GM12878 (cell line): ENCODE measurements around the gene KISS1R. TPM values are rescaled to one million over a fixed set of nuclear protein-coding genes. Genes with fewer than 3 reads are reported as not detected.

Source experiments
- BACH1 ChIP-seq: fragments of 450-650 bp; IDR thresholded peaks from 2 replicates; pipeline ENCODE4 v1.6.1; 2017; ENCODE audit warnings: mild to moderate bottlenecking, borderline replicate concordance
- CBFB ChIP-seq: IDR thresholded peaks from 2 replicates; pipeline ENCODE4 v1.6.1; 2016; ENCODE audit warnings: antibody characterized with exemption, low read depth
- IRF4 ChIP-seq: IDR thresholded peaks from 2 replicates; pipeline ENCODE4 v1.6.1; 2011; ENCODE audit warnings: low read depth, low read length
- PAX8 ChIP-seq: fragments of 450-650 bp; IDR thresholded peaks from 2 replicates; pipeline ENCODE4 v1.6.1; 2017; ENCODE audit warnings: mild to moderate bottlenecking, moderate library complexity
- POLR2AphosphoS5 ChIP-seq: IDR thresholded peaks from 2 replicates; pipeline ENCODE4 v1.6.1; 2011; ENCODE audit warnings: mild to moderate bottlenecking, low read length, inconsistent platforms
- RBBP5 ChIP-seq: fragments of 200-600 bp; sonication (generic); conservative IDR thresholded peaks from 2 replicates; pipeline ENCODE4 v1.6.1; 2016
- SMAD1 ChIP-seq: fragments of 450-650 bp; IDR thresholded peaks from 2 replicates; pipeline ENCODE4 v1.6.1; 2018; ENCODE audit warnings: mild to moderate bottlenecking, low read depth; ENCODE audit not compliant: partially characterized antibody
- STAT3 ChIP-seq: IDR thresholded peaks from 2 replicates; pipeline ENCODE4 v1.6.1; 2011; ENCODE audit warnings: low read depth, low read length, improper control_type of control experiment
- TCF12 ChIP-seq: IDR thresholded peaks from 2 replicates; pipeline ENCODE4 v1.6.1; 2011; ENCODE audit warnings: low read depth, mild to moderate bottlenecking, low read length
- ZNF207 ChIP-seq: fragments of 450-650 bp; IDR thresholded peaks from 2 replicates; pipeline ENCODE4 v1.6.1; 2014; ENCODE audit warnings: antibody characterized with exemption, mild to moderate bottlenecking, borderline replicate concordance
- ZNF217 ChIP-seq: fragments of 450-650 bp; IDR thresholded peaks from 2 replicates; pipeline ENCODE4 v1.6.1; 2017; ENCODE audit warnings: antibody characterized with exemption, mild to moderate bottlenecking
- ZNF24 ChIP-seq: fragments of 450-650 bp; IDR thresholded peaks from 2 replicates; pipeline ENCODE4 v1.6.1; 2017; ENCODE audit warnings: antibody characterized with exemption, mild to moderate bottlenecking
- ZZZ3 ChIP-seq: IDR thresholded peaks from 2 replicates; pipeline ENCODE4 v1.6.1; 2011; ENCODE audit warnings: low read depth; ENCODE audit not compliant: control insufficient read depth, insufficient read length
- polyA plus RNA-seq, 11 experiments: library from polyadenylated mRNA; depleted of rRNA in 4 of 11; unstranded in 6 of 11; stranded (reverse) in 5 of 11; fragments of >200 nt; fragmentation: Nextera tagmentation in 4 of 11; fragmentation: Illumina TruSeq in 1 of 11; extraction: Ambion mirVana in 4 of 11; extraction: Trizol in 1 of 11; gene quantifications; 1 replicate in 1 of 11; 2 replicates in 10 of 11; pipeline versions ENCODE4 v1.2.1 to v1.2.3, GENCODE V29; 2011 to 2016; ENCODE audit warnings: inconsistent platforms in 2 of 11, missing spikeins in 2 of 11, low read depth in 1 of 11
- total RNA-seq, 4 experiments: library from RNA; depleted of rRNA in 3 of 4; stranded (reverse); fragments of >200 nt in 3 of 4; fragmentation: Illumina TruSeq in 1 of 4; extraction: Trizol in 1 of 4; gene quantifications; 2 replicates each; pipeline versions ENCODE4 v1.2.1 to v1.2.3, GENCODE V29; 2013 to 2021
- TF ChIP-seq, protein P1 (sequence below): fragments of 450-650 bp; conservative IDR thresholded peaks from 2 replicates; pipeline ENCODE4 v1.6.1; 2017; ENCODE audit warnings: mild to moderate bottlenecking, moderate library complexity
- TF ChIP-seq, protein P2 (sequence below): fragments of 450-650 bp; IDR thresholded peaks from 2 replicates; pipeline ENCODE4 v1.6.1; 2014; ENCODE audit warnings: mild to moderate bottlenecking
- TF ChIP-seq, protein P3 (sequence below): IDR thresholded peaks from 2 replicates; pipeline ENCODE4 v1.6.1; 2011; ENCODE audit warnings: mild to moderate bottlenecking, low read depth, low read length, moderate library complexity; ENCODE audit not compliant: insufficient replicate concordance
- TF ChIP-seq, protein P4 (sequence below): fragments of 450-650 bp; IDR thresholded peaks from 2 replicates; pipeline ENCODE4 v1.6.1; 2017; ENCODE audit warnings: mild to moderate bottlenecking
- TF ChIP-seq, protein P5 (sequence below): fragments of 150-350 bp; IDR thresholded peaks from 2 replicates; pipeline ENCODE4 v1.6.1; 2014; ENCODE audit warnings: mild to moderate bottlenecking, low read depth, low read length
- TF ChIP-seq, protein P6 (sequence below): fragments of 450-650 bp; IDR thresholded peaks from 2 replicates; pipeline ENCODE4 v1.6.1; 2017; ENCODE audit warnings: low read depth, mild to moderate bottlenecking, moderate library complexity

KISS1R gene
- total and polyA plus RNA-seq, 10 of the 15 experiments (the other 5 are each of a cell fraction or from before 2014, with no cell fraction given), result 0.13 to 2.7 (median 1.4) TPM; not detected in 3

DNA sequence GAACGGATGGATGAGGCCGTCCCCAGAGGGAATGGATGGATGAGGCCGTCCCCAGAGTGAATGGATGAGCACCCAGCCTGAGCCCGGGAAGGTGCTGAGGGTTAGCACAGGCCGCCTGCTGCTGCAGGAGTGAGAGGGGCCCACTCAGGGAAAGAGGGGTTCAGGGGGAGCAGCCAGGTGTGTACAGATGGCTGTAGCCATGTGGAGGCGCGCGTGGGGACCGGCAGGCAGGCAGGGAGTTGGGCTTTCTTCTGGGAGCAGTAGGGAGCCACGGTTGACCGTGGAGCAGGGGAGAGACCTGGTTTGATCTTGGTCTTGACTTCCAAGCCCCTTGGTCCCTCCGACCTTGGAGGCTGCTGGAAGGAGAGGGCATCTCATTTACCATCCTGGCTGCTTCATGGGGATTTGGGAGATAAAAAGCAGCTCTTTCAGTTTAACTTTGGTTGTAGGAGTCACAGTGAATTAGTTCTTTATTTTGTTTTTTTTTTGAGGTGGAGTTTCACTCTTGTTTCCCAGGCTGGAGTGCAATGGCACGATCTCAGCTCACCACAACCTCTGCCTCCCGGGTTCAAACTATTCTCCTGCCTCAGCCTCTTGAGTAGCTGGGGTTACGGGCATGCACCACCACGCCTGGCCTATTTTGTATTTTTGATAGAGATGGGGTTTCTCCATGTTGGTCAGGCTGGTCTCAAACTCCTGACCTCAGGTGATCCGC is 33.4 kb downstream of the KISS1R start (continued):
- TF ChIP-seq, protein P1, sequence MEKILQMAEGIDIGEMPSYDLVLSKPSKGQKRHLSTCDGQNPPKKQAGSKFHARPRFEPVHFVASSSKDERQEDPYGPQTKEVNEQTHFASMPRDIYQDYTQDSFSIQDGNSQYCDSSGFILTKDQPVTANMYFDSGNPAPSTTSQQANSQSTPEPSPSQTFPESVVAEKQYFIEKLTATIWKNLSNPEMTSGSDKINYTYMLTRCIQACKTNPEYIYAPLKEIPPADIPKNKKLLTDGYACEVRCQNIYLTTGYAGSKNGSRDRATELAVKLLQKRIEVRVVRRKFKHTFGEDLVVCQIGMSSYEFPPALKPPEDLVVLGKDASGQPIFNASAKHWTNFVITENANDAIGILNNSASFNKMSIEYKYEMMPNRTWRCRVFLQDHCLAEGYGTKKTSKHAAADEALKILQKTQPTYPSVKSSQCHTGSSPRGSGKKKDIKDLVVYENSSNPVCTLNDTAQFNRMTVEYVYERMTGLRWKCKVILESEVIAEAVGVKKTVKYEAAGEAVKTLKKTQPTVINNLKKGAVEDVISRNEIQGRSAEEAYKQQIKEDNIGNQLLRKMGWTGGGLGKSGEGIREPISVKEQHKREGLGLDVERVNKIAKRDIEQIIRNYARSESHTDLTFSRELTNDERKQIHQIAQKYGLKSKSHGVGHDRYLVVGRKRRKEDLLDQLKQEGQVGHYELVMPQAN, result no peak
- TF ChIP-seq BACH1 (peak; percentile 44; the same call in 1 of the 2 replicates), STAT3 (no peak), POLR2AphosphoS5 (0 out of 2 replicates have a peak, but pooled peaks have one; percentile 31), ZNF24 (0 out of 2 replicates have a peak, but pooled peaks have one; percentile 4), SMAD1 (no peak), RBBP5 (no peak), TCF12 (no peak), IRF4 (no peak), CBFB (no peak), ZNF217 (no peak), PAX8 (no peak), ZNF207 (no peak), ZZZ3 (no peak)
- TF ChIP-seq, protein P2, sequence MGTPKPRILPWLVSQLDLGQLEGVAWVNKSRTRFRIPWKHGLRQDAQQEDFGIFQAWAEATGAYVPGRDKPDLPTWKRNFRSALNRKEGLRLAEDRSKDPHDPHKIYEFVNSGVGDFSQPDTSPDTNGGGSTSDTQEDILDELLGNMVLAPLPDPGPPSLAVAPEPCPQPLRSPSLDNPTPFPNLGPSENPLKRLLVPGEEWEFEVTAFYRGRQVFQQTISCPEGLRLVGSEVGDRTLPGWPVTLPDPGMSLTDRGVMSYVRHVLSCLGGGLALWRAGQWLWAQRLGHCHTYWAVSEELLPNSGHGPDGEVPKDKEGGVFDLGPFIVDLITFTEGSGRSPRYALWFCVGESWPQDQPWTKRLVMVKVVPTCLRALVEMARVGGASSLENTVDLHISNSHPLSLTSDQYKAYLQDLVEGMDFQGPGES, result no peak
- TF ChIP-seq, protein P3, sequence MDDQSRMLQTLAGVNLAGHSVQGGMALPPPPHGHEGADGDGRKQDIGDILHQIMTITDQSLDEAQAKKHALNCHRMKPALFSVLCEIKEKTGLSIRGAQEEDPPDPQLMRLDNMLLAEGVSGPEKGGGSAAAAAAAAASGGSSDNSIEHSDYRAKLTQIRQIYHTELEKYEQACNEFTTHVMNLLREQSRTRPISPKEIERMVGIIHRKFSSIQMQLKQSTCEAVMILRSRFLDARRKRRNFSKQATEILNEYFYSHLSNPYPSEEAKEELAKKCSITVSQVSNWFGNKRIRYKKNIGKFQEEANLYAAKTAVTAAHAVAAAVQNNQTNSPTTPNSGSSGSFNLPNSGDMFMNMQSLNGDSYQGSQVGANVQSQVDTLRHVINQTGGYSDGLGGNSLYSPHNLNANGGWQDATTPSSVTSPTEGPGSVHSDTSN, result no peak
- TF ChIP-seq, protein P4, sequence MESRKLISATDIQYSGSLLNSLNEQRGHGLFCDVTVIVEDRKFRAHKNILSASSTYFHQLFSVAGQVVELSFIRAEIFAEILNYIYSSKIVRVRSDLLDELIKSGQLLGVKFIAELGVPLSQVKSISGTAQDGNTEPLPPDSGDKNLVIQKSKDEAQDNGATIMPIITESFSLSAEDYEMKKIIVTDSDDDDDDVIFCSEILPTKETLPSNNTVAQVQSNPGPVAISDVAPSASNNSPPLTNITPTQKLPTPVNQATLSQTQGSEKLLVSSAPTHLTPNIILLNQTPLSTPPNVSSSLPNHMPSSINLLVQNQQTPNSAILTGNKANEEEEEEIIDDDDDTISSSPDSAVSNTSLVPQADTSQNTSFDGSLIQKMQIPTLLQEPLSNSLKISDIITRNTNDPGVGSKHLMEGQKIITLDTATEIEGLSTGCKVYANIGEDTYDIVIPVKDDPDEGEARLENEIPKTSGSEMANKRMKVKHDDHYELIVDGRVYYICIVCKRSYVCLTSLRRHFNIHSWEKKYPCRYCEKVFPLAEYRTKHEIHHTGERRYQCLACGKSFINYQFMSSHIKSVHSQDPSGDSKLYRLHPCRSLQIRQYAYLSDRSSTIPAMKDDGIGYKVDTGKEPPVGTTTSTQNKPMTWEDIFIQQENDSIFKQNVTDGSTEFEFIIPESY, result no peak
- TF ChIP-seq, protein P5, sequence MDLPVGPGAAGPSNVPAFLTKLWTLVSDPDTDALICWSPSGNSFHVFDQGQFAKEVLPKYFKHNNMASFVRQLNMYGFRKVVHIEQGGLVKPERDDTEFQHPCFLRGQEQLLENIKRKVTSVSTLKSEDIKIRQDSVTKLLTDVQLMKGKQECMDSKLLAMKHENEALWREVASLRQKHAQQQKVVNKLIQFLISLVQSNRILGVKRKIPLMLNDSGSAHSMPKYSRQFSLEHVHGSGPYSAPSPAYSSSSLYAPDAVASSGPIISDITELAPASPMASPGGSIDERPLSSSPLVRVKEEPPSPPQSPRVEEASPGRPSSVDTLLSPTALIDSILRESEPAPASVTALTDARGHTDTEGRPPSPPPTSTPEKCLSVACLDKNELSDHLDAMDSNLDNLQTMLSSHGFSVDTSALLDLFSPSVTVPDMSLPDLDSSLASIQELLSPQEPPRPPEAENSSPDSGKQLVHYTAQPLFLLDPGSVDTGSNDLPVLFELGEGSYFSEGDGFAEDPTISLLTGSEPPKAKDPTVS, result no peak
- TF ChIP-seq, protein P6, sequence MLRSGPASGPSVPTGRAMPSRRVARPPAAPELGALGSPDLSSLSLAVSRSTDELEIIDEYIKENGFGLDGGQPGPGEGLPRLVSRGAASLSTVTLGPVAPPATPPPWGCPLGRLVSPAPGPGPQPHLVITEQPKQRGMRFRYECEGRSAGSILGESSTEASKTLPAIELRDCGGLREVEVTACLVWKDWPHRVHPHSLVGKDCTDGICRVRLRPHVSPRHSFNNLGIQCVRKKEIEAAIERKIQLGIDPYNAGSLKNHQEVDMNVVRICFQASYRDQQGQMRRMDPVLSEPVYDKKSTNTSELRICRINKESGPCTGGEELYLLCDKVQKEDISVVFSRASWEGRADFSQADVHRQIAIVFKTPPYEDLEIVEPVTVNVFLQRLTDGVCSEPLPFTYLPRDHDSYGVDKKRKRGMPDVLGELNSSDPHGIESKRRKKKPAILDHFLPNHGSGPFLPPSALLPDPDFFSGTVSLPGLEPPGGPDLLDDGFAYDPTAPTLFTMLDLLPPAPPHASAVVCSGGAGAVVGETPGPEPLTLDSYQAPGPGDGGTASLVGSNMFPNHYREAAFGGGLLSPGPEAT, result peak; percentile 58
